ENCODE measurements around the gene CPE.
"Not testable (repeated sequence)": the region's sequence is repeated elsewhere in the genome, so short reads cannot be mapped to it uniquely, and the experiment has no call there.

The CPE gene

DNA sequence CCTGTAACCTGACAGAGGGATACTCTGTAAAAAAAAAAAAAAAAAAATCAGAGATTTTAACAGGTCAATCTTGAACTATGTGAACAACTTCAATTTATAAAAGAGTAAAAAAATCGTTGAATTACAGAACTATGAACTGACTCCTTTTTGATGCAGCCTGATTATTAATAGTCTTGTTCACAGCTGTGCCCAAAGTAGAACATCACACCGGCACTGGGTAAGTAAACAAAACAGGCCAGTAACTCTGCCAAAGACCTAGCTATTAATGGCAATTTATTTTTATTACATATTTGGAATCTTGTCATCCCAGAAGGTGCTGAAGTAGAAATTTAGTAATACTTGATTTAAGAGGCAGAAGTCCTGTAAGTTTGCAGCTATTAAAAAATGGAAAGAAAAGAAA, 31.4 kb downstream of the CPE start:
- no peak for DNase-seq

DNA sequence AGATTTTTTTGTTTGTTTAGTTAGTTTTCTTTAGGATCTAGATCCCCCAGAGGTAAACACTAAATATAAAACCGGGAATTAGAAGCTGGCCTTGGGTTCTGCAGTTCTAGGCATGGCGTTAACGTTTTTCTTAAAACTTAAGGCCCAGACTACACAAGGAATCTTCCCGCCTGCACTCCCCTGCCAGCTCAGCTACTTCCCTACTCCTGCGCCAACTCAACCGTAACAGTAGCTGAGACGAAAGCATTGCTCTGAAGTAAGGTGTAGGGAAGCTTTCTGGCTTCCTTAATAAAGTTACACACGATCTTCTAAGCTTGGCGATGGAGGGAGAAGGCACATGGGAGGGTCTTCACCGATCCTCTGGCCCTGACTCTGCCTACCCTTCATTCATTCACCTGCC, 37.1 kb downstream of the CPE start:
- DNase-seq, result no peak

DNA sequence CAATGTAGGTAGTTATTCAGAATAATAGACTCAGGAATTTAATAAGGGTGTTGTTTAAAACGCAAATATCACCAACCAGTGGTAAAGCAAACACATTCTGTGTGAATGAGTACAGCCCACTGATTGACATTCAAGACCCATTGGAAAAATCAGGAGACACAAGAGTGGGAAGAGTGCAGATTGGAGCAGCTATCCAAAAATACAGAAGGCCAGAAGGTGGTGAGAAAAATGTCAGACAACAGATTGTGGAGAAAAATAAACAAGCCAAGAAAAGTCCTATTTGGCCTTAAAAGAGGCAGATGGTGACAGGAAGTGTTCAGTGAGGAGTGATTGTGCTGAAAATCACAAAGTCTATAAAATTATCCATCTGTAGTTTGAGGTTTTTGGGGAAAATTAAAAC, 39.3 kb downstream of the CPE start:
- DNase-seq, result no peak

DNA sequence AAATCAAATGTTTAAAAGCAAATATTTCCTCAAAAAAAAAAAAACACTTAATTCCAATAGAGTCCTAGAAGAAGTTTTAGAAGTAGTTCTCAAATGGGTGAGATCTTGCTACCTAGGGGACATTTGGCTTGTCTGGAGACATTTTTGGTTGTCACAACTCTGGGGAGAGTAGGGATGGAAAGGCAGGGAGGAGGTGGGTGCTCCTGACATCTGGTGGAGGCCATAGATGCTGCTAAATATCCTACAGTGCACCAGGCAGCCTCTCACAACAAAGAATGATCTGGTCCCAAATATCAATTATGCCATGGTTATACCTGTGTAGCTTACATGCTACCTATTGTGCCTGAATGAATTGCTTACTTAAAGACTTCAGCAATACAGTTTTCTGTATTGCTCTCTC, 46.8 kb downstream of the CPE start:
- no peak for DNase-seq

DNA sequence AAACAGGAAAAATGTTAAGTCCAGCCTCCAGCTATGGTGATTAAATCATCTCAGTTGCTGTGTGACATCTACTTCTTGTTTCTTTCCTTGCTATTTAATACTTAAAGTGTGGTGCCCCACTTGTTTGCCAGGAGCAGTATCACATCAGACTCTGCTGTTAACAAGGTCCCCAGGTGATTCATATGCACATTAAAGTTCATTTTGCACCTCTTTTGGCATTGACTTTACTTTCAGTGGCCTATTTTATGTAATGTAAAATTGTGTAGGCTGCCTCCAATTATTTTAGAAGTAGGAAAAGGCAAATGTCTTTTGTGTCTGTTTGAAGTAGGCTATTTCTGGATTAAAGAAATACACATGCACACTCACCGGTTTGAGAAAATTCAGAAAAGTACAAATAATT, 47.5 kb downstream of the CPE start:
- DNase-seq, result no peak

DNA sequence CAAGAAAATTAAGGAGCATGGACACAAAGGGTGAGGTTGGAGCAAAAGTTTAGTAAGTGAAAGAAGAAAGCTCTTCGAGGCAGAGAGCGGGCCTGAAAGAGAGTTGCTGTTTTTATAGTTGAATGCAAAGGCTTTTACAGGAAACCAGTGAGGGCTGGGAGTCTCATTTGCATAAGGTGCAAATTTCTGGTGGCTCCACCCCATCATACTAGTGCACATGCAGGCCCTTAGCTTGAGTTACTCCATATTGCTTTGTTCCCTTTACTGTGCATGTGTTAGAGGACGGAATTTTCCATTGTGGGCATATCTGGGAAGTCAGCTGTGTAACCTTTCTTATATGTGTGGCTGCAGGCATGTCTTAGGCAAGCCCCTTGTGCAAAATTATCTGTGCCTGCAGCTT, 48.0 kb downstream of the CPE start:
- no peak for DNase-seq

DNA sequence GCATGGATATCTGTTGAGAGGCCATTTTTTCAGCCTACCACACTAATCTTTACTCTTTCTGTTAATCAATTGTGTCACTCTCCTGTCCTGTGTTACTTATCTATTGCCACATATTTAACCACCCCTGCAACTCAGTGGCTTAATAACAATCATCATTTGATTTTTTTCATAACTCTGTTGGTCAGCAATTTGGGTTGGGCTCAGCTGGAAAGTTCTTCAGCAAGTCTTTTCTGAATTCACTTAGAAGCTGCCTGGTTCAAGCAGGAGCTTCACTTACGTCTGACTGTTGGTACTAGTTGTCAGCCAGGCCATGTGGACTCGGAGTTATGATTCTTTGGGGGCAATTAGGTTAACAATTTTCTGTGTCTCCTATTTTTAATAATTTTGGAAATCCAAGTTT, 50.1 kb downstream of the CPE start:
- DNase-seq, result no peak

DNA sequence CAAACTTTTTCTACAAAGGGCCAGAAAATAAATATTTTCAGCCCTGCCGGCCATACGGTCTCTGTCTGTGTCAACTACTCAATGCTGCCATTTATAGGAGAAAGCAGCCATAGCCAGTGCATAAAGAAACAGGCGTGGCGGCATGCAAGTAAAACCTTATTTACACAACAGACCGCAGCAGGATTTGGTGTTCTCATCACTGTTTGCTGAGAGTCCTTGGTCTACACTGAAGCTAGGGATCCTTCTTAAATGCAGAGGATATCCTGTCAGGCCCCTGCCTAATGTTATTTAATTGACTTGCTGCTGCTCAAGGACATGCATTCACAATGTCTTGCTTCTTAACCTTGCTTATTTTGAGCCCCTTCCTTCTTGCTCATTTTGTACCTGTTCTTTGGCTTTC, 54.7 kb downstream of the CPE start:
- no peak for DNase-seq

DNA sequence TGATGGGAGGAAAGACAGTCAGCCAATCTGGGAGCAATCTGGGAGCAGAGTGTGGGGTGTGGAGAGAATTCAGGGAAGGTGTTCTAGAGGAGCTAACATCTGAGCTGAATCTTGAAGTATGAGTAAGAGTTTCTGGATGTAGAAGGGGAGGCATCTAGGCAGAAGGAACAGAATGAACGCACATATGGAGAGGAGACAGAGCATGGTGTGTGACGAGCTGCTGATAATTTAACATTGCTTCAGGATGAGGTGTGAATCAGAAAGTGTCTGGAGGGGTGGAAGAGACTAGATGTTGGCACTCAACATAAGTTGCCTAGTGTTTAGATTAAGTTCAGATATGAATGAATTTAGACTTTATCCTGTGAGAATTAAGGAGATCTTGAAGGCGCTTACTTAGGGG, 58.9 kb downstream of the CPE start:
- DNase-seq, result no peak

DNA sequence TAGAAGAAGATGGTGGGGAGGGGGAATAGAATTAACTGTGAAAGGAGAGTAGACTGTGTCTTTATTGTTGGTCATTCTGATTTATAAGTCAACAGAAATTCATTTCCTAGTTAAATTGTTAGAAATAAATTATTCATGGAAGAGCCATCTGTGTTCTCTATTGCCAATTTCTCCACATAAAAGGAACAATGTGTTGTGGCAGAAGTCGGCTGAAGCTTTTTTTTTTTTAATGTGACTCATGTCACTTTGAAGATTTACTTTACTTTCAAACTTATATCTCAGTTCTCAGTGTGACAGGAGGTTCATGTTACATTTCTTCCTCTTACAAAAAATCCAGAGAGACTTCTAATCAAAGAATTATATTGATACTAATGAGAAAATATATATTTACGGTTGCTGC, 60.5 kb downstream of the CPE start:
- no peak for DNase-seq

DNA sequence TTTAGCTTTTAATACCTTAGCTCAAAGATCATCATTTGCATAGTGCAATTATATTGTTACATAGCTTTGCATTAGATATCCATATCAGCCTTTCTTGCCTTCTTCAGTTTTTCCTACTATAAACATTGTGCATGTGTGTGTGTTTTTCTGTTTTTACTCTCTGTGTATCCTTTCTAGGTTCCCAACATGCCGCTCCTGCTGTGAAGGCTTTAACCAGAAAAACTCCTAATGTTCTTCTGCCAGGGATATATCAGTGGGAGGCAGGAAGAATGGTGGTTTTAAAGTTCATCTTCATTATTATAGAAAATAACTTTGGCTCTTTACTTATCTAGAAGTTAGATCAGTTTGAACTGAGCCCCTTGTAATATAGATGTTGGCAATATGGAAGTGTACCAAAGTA, 61.2 kb downstream of the CPE start:
- DNase-seq, result no peak

DNA sequence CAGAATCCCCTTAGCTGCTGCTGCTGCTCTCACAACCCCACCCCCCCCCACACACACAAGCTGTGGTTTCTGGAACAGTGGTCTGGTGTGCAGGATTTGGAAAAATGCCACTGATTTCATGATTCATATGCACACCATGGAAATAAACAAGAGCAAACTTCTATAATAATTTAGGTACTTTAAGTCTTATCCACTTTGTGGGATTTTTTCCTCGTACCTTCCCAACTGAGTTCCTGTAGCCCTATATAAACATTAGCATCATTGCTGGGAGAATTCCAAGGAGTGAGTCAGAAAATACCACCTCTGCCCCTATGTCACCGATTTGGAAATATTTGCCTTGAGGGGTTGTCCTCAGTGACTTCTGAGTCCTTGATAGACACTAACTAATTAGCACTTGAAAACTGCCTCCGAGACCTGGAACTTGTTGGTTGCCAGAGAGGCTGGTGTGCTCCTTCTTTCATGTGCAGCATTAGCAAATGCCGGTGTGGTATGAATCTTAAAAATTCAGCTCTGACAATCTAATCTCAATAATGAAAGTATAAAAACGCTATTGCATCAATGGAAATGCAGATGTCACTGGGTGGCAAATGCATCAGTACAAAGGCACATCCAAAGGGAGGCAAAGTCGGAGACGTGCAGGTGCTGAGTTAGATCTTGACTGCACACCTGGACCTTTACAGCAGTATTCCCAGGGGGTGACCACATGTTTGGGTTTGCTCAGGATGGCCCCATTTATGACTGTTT, 61.8 kb downstream of the CPE start:
- no peak for DNase-seq

DNA sequence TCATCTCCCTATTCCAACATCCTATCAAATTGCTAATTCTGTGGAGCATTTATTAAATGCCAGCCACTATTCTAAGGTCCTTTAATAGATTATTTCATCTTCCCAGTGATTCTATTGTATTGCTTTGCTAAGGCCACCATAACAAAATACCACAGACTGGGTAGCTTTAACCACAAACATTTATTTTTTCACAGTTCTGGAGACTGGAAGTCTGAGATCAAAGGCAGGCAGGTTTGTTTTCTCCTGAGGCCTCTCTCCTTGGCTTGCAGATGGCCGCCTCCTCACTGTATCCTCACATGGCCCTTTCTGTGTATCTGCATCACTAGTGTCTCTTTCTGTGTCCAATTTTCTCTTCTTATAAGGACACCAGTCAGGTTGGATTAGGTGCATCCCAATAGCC, 64.5 kb downstream of the CPE start:
- DNase-seq, result no peak

DNA sequence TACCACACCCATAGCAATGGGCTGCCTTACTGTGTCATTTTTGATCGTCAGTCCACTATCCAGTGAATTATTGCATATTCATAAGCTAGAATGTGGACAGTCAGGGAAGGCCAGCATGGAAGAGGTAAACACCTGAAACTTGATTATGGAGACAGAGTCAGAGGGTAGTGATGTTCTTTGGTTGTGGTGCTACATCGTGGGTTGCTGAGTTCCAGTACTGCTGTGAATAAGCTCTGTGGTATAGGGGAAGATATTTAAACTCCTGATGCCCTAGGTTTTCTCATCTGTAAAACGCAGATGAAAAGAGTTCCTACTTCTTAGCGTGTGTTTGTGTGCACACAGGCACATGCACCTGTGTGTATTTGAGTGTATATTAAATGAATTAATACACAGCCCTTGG, 69.9 kb downstream of the CPE start:
- DNase-seq, result no peak

DNA sequence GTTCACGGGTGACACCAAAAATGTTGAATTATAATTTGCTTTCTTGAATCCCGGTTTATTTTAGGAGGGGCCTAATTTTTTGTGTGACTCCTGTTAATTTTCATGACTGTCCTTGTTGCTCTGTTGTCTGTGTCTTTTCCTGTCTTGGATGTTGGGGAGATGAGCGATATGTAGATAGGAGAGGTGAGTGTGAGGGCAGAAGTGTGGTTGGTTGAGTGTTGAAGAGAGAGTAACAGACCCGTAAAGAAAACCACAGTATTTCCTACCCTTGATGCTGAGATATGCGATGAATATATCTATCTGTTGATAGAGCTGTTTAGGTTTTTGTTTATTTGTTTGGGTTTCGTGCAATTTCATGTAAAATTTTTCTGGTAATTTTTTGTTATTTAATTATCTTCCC, 70.5 kb downstream of the CPE start:
- no peak for DNase-seq

DNA sequence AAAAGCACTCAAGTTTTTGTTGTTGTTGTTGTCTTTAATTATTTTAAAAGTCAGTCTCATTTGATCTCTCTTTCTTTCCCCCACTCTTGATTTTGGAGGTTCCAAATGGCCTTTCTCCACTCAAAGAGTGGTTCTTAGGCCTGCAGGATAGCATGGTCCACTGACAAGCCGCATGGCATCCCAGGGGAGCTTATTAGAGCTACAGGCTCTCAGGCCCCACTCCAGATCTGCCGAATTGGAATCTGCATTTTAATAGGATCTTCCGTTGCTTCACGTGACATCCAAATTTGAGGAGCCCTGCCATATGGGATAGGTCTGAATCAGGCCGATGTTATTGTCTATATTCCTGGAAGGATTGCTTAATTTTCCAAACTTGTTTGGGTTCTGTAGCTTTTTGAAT, 72.1 kb downstream of the CPE start:
- no peak for DNase-seq

DNA sequence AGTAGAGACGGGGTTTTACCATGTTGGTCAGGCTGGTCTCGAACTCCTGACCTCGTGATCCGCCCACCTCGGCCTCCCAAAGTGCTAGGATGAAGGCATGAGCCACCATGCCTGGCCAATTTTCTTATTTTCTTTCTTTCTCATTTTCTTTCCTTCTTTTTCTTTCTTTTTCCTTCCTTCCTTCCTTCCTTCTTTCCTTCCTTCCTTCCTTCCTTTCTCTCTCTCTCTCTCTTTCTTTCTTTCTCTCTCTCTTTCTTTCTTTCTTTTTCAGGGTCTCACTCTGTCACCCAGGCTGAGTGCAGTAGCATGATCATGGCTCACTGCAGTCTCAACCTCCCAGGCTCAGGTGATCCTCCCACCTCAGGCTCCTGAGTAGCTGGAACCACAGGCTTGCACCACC, 74.3 kb downstream of the CPE start:
- DNase-seq, result not testable (repeated sequence)

DNA sequence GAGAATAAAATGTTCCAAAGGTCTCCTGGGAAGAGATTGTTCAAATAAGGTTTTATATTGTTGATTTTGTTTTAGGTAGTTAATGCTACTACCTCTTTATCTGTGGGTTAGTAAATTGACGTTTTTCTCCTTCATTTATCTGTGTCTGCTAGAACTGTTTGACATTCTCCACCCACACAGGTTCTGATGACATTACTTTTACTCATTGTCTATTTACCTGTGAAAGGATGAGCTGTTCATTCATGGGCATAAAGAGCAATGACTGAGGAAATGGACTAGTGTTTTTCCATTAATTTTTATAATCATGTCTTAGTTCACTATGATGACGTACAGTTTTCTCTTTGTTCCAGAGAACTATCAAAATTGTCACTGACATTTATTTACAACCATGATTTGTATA, 75.6 kb downstream of the CPE start:
- DNase-seq, result no peak

DNA sequence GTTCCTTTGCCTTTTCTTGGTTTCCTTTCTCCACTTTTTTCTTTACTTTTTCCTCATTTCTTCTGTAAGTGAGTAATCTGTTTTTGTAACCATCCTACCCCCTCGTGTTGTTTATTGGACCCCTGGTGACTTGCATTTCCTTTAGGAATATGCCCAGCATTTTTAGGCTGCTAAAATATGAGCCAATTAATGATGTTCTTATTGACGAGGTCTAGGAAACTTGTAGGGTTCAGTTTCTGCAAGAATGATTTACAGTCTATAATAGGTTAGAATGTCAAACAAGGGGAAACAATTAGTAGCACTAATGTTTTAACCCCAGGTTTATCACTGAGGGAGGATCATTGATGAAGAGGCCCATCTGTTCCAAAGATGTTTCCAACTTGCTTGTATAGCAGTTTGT, 79.0 kb downstream of the CPE start:
- no peak for DNase-seq

DNA sequence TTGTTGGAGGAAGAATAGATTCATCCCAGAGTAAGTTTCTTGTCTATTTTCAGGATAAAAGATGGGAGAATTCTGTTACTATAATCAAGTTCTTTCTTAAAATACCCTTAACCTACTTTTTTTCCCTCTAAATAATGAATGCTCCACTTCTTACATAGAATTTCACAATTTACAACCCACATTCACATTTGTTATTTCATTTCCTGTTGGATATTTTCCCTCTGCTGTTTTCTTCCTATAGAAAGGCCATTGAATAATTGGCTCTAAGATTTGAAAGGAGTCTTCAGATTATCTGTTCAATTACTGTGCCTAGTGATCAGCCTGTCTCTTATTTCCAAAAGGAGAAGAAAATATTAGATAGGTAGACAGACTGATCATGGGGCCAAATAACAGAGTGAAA, 79.7 kb downstream of the CPE start:
- DNase-seq, result no peak

DNA sequence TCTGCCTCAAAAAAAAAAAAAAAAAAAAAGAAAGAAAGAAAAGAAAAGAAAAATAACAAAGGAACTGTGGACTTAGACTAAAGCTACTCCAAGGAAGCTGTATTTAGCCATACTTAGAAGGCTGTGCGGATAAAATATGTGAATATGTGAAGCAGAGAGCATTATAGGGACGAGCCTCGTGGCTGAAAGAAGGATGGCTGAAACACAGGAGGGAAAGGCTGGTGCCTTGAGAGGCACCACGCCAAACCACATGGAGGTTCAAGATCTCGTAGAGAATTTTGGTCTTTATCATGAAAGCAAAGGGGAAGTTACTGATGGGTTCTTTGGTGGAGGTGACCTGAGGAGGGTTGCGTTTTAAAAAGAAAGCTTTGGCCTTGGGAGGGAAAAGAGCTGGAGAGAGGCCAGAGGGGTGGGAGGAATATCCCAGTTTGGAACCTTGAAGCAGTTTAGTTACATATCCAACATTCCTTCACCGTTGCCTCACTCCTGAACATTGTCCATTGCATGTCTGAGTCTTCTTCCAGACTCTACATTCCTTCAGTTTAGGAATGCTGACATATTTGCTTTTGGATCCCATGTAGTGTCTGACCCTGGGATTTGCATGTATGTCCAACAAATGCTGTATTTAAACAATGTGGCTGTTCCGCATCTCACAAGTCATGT, 82.5 kb downstream of the CPE start:
- no peak for DNase-seq

DNA sequence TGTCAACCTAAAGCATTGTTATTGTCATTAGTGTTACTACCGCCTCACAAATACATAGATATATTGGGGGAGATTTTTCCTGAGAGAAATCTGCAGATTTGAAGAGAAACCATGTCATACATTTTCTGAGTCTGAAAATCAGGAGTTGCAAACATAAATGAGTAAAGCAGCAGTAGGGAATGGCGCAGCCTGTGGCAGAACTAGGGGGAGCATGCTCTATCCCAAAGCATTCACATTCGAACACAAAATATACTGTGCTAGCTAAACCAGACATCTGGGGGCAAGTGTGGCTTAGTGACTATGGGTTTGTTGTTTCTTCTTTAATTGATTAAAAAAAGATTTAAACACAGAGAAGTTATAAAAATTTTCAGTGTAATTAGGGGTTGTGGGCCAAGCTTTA, 83.2 kb downstream of the CPE start:
- DNase-seq, result no peak

DNA sequence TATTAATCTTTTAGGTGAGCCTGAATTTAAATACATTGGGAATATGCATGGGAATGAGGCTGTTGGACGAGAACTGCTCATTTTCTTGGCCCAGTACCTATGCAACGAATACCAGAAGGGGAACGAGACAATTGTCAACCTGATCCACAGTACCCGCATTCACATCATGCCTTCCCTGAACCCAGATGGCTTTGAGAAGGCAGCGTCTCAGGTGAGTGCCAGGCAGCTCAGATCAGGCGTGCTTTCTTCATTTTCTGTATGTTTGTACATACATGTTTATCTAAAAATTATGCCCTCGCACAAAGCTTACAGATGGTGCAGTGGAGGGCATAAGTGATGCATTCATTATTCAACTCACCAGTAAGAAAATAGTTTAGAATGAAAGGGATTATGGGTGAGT, 85.6 kb downstream of the CPE start:
- DNase-seq, result no peak

DNA sequence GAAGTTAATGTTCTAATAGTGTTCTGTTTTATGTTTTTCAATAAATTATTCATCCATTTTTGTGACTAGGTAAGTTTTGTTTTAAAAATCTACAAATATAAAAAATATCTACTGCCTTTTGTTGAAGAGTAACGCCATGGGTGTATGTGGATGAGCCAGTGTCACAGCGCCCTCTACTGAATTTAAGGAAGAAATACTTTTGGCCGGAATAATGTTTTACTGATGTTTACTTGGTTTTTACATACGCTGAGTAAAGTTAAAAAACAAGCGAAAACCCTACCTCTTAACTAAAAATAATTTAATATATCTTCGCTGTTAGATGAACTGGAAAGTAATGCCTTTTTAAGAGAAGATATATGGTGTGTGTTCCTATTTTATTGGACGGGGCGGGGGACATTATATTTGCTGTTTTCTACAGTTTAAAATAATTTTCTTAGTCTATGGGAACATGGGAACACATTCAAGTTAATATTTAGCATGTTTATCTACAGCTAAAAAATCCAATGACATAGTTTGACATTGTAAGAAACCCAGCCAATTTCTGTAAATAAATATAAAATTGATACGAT, 86.1 kb downstream of the CPE start:
- DNase-seq, result peak; percentile 75

DNA sequence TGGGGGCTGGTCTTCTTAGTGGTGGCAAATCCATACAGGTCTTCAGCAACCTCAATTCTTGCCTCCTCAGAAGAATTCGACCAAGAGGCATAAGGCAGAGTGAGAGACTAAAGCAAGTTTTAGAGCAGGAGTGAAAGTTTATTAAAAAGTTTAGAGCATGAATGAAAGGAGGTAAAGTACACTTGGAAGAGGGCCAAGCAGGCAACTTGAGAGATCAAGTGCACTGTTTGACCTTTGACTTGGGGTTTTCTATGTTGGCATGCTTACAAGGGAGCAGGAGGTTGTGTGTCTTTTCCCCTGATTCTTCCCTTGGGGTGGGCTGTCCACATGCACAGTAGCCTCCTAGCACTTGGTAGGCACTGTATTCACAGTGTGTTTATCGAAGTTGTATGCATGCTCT, 91.2 kb downstream of the CPE start:
- no peak for DNase-seq

Data from midbrain (tissue), 1 donor.